NB4 (cell line): ENCODE measurements around the gene PTPN5.
"Not testable (repeated sequence)": the region's sequence is repeated elsewhere in the genome, so short reads cannot be mapped to it uniquely, and the experiment has no call there.

Source experiments
- DNase-seq: peaks from one replicate; pipeline ENCODE4 v3.0.0; 2010; ENCODE audit warnings: low read depth
- H3K4me3 ChIP-seq: one replicate; pipeline ENCODE4 v1.5.1; 2011; ENCODE audit warnings: mild to moderate bottlenecking, low read depth, low read length, moderate library complexity
- MYC ChIP-seq: IDR thresholded peaks from 2 replicates; pipeline ENCODE4 v1.6.1; 2011; ENCODE audit warnings: low read depth, low read length
- POLR2A ChIP-seq: IDR thresholded peaks from 2 replicates; pipeline ENCODE4 v1.6.1; 2011; ENCODE audit warnings: mild to moderate bottlenecking; ENCODE audit not compliant: insufficient read length; ENCODE audit errors: extremely low read depth
- TF ChIP-seq, protein P1 (sequence below): IDR thresholded peaks from one replicate; pipeline ENCODE4 v1.5.1; 2012; ENCODE audit warnings: low read depth, low read length
- TF ChIP-seq, protein P2 (sequence below): IDR thresholded peaks from 2 replicates; pipeline ENCODE4 v1.6.1; 2011; ENCODE audit warnings: low read depth, low read length

The PTPN5 gene

DNA sequence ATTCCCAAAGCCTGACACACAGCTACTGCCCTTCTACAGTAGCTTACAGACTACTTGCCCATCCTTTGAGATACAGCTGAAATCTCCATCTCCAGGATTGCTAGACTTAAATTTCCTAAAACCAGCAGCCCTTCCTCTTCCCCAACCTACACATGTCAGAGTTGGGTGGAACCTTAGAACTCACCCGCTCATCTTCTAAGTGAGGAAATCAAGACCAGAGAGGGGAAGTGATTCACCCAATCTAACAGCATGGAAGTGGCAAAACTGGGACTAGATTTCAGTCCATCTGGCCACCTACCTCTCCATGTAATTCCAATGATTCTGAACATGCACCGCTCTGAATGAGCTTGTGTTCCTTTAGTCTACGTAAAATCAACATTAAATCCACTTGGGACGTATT, 94.0 kb downstream of the PTPN5 start:
- TF ChIP-seq, protein P1, sequence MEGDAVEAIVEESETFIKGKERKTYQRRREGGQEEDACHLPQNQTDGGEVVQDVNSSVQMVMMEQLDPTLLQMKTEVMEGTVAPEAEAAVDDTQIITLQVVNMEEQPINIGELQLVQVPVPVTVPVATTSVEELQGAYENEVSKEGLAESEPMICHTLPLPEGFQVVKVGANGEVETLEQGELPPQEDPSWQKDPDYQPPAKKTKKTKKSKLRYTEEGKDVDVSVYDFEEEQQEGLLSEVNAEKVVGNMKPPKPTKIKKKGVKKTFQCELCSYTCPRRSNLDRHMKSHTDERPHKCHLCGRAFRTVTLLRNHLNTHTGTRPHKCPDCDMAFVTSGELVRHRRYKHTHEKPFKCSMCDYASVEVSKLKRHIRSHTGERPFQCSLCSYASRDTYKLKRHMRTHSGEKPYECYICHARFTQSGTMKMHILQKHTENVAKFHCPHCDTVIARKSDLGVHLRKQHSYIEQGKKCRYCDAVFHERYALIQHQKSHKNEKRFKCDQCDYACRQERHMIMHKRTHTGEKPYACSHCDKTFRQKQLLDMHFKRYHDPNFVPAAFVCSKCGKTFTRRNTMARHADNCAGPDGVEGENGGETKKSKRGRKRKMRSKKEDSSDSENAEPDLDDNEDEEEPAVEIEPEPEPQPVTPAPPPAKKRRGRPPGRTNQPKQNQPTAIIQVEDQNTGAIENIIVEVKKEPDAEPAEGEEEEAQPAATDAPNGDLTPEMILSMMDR = no peak
- TF ChIP-seq POLR2A (no peak), MYC (no peak)
- TF ChIP-seq, protein P2, sequence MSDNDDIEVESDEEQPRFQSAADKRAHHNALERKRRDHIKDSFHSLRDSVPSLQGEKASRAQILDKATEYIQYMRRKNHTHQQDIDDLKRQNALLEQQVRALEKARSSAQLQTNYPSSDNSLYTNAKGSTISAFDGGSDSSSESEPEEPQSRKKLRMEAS = no peak
- DNase-seq = no peak
- no peak overlapping the region for H3K4me3 ChIP-seq

DNA sequence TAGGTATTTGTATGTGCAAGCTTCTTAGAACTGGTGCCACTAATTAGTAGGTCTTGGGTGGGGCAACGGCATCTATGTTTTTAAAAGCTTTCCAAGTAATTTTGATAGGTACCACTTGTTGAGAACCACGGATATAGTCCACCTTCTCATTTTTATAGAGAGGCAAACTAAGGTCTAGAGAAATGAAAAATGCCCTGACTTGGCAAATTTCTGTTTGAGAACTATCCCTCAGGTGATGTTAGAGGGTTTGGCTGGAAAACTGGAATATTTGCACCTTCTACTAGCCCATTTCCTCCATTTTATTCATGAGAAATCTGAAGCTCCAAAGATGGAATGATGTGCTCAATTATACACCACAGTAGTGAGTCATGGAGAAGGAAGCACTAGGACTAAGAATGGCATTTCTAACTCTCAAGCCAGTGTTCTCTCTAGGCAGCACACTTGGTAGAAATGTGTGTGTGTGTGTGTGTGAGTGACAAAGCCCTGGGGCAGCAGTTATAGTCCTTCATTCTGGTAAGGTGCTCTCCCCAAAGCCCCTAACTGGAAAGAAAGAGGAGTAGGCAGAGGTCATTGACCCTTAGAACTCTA, 94.9 kb downstream of the PTPN5 start:
- DNase-seq = no peak
- no peak overlapping the region for H3K4me3 ChIP-seq
- no peak for TF ChIP-seq POLR2A
- TF ChIP-seq MYC = no peak
- TF ChIP-seq, protein P2 = no peak
- TF ChIP-seq, protein P1 = no peak

DNA sequence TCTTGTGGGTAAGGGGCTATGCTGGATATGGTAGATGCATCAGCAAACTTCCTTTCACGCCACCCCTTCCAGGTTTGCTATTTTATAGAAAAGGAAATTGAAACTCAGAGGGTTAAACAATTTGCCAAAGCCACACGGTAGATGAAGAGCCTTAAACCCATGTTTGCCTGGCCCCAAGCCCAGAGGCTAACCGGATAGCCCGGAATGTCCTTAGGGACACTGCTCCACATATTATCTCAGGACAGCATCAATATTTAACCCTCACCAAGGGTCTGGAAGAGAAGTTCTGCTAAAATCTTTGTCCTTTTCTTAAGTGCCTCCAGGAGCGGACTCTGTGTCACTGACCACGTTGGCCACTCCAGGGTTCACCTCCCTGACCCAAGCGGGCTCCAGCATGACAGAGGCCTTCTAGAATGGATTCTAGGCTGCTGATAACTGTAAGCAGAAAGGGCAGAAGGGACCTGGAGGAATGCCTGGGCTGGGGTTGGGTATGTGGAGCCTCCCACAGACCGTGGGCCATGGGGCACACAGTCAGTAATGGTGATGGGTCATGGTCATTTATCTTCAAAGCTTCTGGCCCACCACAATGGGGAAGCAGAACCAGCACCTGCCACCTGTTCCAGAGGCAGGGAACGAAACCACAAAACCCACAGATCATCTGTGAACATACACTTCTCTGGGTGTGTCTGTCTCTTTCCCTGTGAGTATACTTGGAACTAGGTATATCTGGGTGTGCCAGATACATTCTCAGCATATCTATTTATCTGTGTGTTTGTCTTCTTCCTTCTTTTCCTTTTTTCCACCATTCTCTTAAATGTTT, 98.4 kb downstream of the PTPN5 start:
- no peak for DNase-seq
- TF ChIP-seq, protein P1 = no peak
- TF ChIP-seq POLR2A (no peak), MYC (no peak)
- TF ChIP-seq, protein P2 = no peak
- H3K4me3 ChIP-seq = no peak overlapping the region

DNA sequence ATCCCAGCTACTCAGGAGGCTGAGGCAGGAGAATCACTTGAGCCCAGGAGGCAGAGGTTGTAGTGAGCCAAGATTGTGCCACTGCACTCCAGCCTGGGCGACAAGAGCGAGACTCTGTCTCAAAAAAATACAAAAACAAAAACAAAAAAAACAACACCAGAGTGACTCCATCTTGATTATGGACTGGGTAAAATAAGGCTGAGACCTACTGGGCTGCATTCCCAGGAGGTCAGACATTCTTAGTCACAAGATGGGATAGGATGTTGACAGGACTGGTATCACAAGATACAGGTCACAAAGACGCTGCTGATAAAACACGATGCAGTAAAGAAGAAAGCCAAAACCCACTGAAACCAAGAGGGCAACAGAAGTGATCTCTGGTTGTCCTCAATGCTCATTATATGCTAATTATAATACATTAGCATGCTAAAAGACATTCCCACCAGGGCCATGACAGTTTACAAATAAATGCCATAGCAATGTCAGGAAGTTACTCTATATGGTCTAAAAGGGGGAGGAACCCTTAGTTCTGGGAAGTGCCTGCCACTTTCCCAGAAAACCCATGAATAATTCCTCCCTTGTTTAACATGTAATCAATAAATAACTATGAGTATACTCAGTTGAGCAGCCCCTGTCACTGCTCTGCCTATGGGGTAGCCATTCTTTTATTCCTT, 100.0 kb downstream of the PTPN5 start:
- not testable (repeated sequence) for H3K4me3 ChIP-seq, DNase-seq

DNA sequence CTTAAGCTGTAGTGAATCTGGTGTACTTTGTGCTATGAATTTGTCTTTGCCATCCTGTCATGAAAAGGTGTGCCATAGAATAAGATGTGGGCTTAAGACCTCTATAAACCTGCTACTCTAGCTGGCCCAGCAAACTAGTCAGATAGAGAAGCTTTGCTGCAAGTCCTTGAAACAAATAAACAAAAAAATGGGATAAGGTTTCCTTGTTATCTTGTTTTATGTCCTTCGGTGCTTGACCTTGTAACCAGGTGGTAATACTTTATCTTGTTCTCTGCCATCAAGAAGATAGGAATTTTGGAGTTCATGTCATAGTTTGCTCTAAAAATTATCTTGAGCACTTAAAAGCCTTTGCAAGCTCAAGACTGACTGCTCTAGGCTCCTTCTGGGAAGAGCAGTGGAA, 107.3 kb downstream of the PTPN5 start:
- no peak for DNase-seq
- no peak overlapping the region for H3K4me3 ChIP-seq
- TF ChIP-seq, protein P2 = no peak
- TF ChIP-seq, protein P1 = no peak
- no peak for TF ChIP-seq MYC
- no peak for TF ChIP-seq POLR2A

DNA sequence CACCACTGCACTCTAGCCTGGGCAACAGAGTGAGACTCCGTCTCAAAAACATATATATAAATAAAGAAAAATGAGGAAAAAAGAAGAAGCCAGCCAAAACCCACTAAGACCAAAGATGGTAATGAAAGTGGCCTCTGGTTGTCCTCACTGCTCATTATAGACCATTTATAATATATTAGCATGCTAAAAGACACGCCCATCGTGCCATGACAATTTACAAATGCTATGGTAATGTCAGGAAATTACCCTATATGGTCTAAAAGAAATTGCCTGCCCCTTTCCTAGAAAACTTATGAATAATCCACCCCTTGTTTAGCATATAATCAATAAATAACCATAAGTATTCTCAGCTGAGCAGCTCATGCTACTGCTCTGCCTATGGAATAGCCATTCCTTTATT, 109.1 kb downstream of the PTPN5 start:
- H3K4me3 ChIP-seq = no peak overlapping the region
- TF ChIP-seq MYC (no peak), POLR2A (no peak)
- TF ChIP-seq, protein P1 = no peak
- TF ChIP-seq, protein P2 = no peak
- DNase-seq = no peak

DNA sequence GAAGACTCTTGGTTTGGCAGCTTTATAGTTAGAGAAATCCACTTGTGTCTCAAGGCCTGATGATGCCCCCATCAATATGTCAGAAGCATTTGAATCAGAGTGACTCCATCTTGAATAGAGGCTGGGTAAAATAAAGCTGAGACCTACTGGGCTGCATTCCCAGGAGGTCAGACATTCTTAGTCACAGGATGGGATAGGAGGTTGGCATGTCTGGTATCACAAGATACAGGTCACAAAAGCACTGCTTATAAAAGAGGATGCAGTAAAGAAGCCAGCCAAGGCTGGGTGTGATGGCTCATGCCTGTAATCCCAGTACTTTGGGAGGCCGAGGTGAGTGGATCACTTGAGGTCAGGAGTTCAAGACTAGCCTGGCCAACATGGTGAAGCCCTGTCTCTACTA, 109.6 kb downstream of the PTPN5 start:
- not testable (repeated sequence) for DNase-seq, H3K4me3 ChIP-seq
